Thyroid gland (tissue), 4 donors: ENCODE measurements around the gene VMAC.

ENCODE experiments used
- POLR2A ChIP-seq, 2 donors: fragments of 450-650 bp; IDR thresholded peaks; one replicate each; pipeline ENCODE4 v1.6.1; 2017; ENCODE audit warnings: antibody characterized with exemption in 2 of 2, mild to moderate bottlenecking in 2 of 2, moderate library complexity in 1 of 2
- TF ChIP-seq, protein P1 (sequence below), 6 experiments: fragments of 200-600 bp in 3 of 6; fragments of 450-650 bp in 3 of 6; sonication (generic) in 3 of 6; IDR thresholded peaks; one replicate each; pipeline ENCODE4 v1.5.1; 2016 to 2019; ENCODE audit warnings: antibody characterized with exemption in 6 of 6, mild to moderate bottlenecking in 2 of 6, inconsistent platforms in 1 of 6, moderate library complexity in 1 of 6

DNA sequence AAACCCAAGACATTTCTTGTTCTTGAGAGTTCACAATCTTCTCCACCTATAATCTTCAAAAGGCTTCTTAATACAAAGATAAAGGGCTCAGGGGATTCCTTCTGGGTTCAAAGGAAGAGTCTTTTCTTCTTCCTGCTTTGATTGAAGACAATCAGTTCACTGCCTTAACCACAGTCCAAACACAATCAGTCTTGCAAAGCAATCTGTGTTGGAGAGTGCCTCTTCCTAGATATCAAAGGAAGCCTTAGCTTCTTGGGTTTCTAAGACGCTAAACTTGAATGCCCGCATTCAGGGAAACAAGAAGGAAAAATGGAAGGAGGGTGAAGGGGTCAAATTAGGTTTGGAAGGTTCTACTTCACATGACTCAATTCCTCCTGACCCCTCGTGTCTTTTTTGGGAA, 46.1 kb downstream of the VMAC start:
- TF ChIP-seq, protein P1, sequence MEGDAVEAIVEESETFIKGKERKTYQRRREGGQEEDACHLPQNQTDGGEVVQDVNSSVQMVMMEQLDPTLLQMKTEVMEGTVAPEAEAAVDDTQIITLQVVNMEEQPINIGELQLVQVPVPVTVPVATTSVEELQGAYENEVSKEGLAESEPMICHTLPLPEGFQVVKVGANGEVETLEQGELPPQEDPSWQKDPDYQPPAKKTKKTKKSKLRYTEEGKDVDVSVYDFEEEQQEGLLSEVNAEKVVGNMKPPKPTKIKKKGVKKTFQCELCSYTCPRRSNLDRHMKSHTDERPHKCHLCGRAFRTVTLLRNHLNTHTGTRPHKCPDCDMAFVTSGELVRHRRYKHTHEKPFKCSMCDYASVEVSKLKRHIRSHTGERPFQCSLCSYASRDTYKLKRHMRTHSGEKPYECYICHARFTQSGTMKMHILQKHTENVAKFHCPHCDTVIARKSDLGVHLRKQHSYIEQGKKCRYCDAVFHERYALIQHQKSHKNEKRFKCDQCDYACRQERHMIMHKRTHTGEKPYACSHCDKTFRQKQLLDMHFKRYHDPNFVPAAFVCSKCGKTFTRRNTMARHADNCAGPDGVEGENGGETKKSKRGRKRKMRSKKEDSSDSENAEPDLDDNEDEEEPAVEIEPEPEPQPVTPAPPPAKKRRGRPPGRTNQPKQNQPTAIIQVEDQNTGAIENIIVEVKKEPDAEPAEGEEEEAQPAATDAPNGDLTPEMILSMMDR (IDR thresholded peaks at IDR 0.05), result no peak
- no peak for TF ChIP-seq POLR2A (IDR thresholded peaks at IDR 0.05)
